Liver (tissue), 3 donors: Measurements from ENCODE around the gene CFAP65.

ENCODE experiments used
- GABPA ChIP-seq, 2 donors: IDR thresholded peaks in 1 of 2; conservative IDR thresholded peaks in 1 of 2; 2 replicates each; pipeline ENCODE4 v1.6.1; 2016; ENCODE audit warnings: antibody characterized with exemption in 2 of 2, mild to moderate bottlenecking in 1 of 2, moderate library complexity in 1 of 2
- JUND ChIP-seq, 2 donors: IDR thresholded peaks; 2 replicates each; pipeline ENCODE4 v1.6.1; 2016; ENCODE audit warnings: antibody characterized with exemption in 2 of 2
- SP1 ChIP-seq: IDR thresholded peaks from 2 replicates; pipeline ENCODE4 v1.6.1; 2018; ENCODE audit warnings: antibody characterized with exemption, mild to moderate bottlenecking
- TF ChIP-seq, protein P1 (sequence below): fragments of 150-350 bp; IDR thresholded peaks from 2 replicates; pipeline ENCODE4 v1.5.1; 2017; ENCODE audit warnings: improper control_type of control experiment, low read depth, low read length; ENCODE audit not compliant: missing input control
- donor health status: healthy.
- donor health status: healthy.

DNA sequence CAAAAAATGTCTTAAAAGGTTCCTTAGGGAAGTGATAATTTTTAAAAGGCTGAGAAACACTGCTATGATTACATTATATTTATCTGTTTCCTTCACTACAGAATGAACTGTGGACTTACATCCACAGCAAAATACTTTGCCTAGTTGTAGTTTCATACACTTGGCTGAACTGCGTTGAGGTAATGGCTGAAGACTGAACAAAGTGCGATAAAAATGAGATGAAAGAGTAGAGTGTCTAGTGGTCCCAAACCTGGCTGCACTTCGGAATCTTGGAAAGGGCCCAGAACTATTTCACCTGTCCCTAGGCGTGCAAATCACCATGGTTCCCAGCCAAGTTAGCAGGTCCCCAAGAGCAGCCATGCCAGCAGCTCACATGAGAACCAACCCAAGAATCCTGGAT, 37.6 kb upstream of the CFAP65 start:
- TF ChIP-seq SP1 = no peak
- TF ChIP-seq, protein P1, sequence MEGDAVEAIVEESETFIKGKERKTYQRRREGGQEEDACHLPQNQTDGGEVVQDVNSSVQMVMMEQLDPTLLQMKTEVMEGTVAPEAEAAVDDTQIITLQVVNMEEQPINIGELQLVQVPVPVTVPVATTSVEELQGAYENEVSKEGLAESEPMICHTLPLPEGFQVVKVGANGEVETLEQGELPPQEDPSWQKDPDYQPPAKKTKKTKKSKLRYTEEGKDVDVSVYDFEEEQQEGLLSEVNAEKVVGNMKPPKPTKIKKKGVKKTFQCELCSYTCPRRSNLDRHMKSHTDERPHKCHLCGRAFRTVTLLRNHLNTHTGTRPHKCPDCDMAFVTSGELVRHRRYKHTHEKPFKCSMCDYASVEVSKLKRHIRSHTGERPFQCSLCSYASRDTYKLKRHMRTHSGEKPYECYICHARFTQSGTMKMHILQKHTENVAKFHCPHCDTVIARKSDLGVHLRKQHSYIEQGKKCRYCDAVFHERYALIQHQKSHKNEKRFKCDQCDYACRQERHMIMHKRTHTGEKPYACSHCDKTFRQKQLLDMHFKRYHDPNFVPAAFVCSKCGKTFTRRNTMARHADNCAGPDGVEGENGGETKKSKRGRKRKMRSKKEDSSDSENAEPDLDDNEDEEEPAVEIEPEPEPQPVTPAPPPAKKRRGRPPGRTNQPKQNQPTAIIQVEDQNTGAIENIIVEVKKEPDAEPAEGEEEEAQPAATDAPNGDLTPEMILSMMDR = no peak
- no peak for TF ChIP-seq GABPA (IDR thresholded peaks at IDR 0.05 in 1 of 2, conservative IDR thresholded peaks at IDR 0.05 in 1 of 2)
- no peak for TF ChIP-seq JUND (IDR thresholded peaks at IDR 0.05)
